HG03354 (cell line): Measurements from ENCODE around the gene TMEM200A.

ENCODE experiments used
- ATAC-seq: cut with Tn5 transposase; IDR thresholded peaks from one replicate; pipeline ENCODE4 v1.9.1; 2021; ENCODE audit warnings: mild to moderate bottlenecking; ENCODE audit not compliant: unreplicated experiment, poor library complexity, severe bottlenecking

TMEM200A gene

GRCh38 chr6:130376936-130377335 is 11.1 kb downstream of the TMEM200A start:
- ATAC-seq = no peak

- no peak for ATAC-seq
These were observed 11.6 kb downstream of the TMEM200A start for GRCh38 chr6:130377371-130377770.

- no peak for ATAC-seq
These were observed 12.1 kb downstream of the TMEM200A start for GRCh38 chr6:130377915-130378314.

GRCh38 chr6:130379223-130379622 is 13.4 kb downstream of the TMEM200A start:
- no peak for ATAC-seq

- ATAC-seq = no peak
These were observed 15.2 kb downstream of the TMEM200A start for GRCh38 chr6:130381012-130381411.

- ATAC-seq = peak; percentile 71
These were observed 15.9 kb downstream of the TMEM200A start for GRCh38 chr6:130381459-130382380.

- ATAC-seq = no peak
These were observed 17.2 kb downstream of the TMEM200A start for GRCh38 chr6:130382872-130383490.

GRCh38 chr6:130385064-130385695 is 19.4 kb downstream of the TMEM200A start:
- ATAC-seq = no peak

GRCh38 chr6:130389142-130389541 is 23.3 kb downstream of the TMEM200A start:
- ATAC-seq = no peak

- ATAC-seq = no peak
These were observed 25.1 kb downstream of the TMEM200A start for GRCh38 chr6:130390890-130391289.

GRCh38 chr6:130393306-130393705 is 27.5 kb downstream of the TMEM200A start:
- no peak for ATAC-seq

- no peak for ATAC-seq
These were observed 28.4 kb downstream of the TMEM200A start for GRCh38 chr6:130394246-130394645.

GRCh38 chr6:130395164-130395563 is 29.3 kb downstream of the TMEM200A start:
- no peak for ATAC-seq

GRCh38 chr6:130396722-130397121 is 30.9 kb downstream of the TMEM200A start:
- ATAC-seq = no peak

- ATAC-seq = no peak
These were observed 39.7 kb downstream of the TMEM200A start for GRCh38 chr6:130405549-130405948.

- no peak for ATAC-seq
These were observed 41.2 kb downstream of the TMEM200A start for GRCh38 chr6:130407032-130407431.

- ATAC-seq = no peak
These were observed 43.7 kb downstream of the TMEM200A start for GRCh38 chr6:130409418-130410100.

- ATAC-seq = no peak
These were observed 45.7 kb downstream of the TMEM200A start for GRCh38 chr6:130411481-130411880.

- ATAC-seq = no peak
These were observed 46.9 kb downstream of the TMEM200A start for GRCh38 chr6:130412556-130413290.
